Mammary epithelial cell (primary cell): Measurements from ENCODE around the gene SH3RF3.

Experiments used
- CTCF ChIP-seq, 2 donors: IDR thresholded peaks in 1 of 2; conservative IDR thresholded peaks in 1 of 2; 2 replicates each; pipeline ENCODE4 v1.5.1; 2011 to 2012; ENCODE audit warnings: inconsistent platforms in 2 of 2, low read length in 2 of 2, mild to moderate bottlenecking in 2 of 2, control low read depth in 1 of 2, low read depth in 1 of 2; ENCODE audit not compliant: insufficient read depth in 1 of 2; ENCODE audit errors: extremely low read depth in 1 of 2
- EZH2 ChIP-seq: IDR thresholded peaks from 2 replicates; pipeline ENCODE4 v1.6.1; 2012; ENCODE audit warnings: low read length, inconsistent platforms, borderline replicate concordance

GRCh38 chr2:109345091-109345490 lies 216.1 kb downstream of the SH3RF3 start:
- TF ChIP-seq EZH2 (no peak), CTCF (conservative IDR thresholded peaks at IDR 0.05 in 1 of 2, IDR thresholded peaks at IDR 0.05 in 1 of 2; ENCODE audit: extremely low read depth in 1 of 2, insufficient read depth in 1 of 2, low read depth in 1 of 2, low read length in 2 of 2) (no peak)
